ENCODE measurements around the gene EIF6. TPM values are rescaled to one million over a fixed set of nuclear protein-coding genes. Genes with fewer than 3 reads are reported as not detected.
A peak's percentile ranks its signal among the peaks of the same experiment; 100 is the strongest.

EIF6 gene
- total RNA-seq, 1 experiment from 2014 or later = 255 TPM

- TF ChIP-seq CTCF (conservative IDR thresholded peaks at IDR 0.05) = no peak
- no peak for TF ChIP-seq EZH2 (IDR thresholded peaks at IDR 0.05; ENCODE audit: low read depth)
- H3K36me3 ChIP-seq (ENCODE audit: low read depth) = no peaks in the 10 kb centered on the region
- H3K4me1 ChIP-seq (replicated peaks; ENCODE audit: insufficient read depth) = peaks cover 36% of the 10 kb centered on the region
- H3K79me2 ChIP-seq (ENCODE audit: low read depth) = no peaks in the 10 kb centered on the region
- BruUV-seq (replicated peaks) = no TSS peak
- H3K27ac ChIP-seq = peak overlapping the region; percentile 58
- ChIA-PET POLR2A (ENCODE audit: unreplicated experiment) (interaction anchor here (0.6 to 0.7 kb wide), 2 partner anchors 123 to 547 kb away, joined by 3 to 7 read pairs; no protein-coding TSS in a partner anchor), CTCF (interaction anchor here (0.6 to 1.2 kb wide), 4 partner anchors 10 to 120 kb away, joined by 3 to 6 read pairs (median 4); no protein-coding TSS in a partner anchor)
- H3K9me3 ChIP-seq (ENCODE audit: insufficient read depth, low read depth) = no peaks in the 10 kb centered on the region
- intact Hi-C loops (cut with micrococcal nuclease; ENCODE audit: unreplicated experiment) = loop anchor here (2.0 kb wide), 1 partner anchor 23 kb away; no protein-coding TSS in a partner anchor
- DNase-seq = peak in 1 of 2 experiments; percentile 98
- peak overlapping the region; percentile 16 for H3K4me2 ChIP-seq
- H3K27me3 ChIP-seq (ENCODE audit: insufficient read depth, low read depth) = no peaks in the 10 kb centered on the region
- no peak overlapping the region for H3K4me3 ChIP-seq
- no peaks in the 10 kb centered on the region for H4K20me1 ChIP-seq (ENCODE audit: insufficient read depth)
- H2AFZ ChIP-seq = no peak overlapping the region
- H3F3A ChIP-seq (ENCODE audit: insufficient read depth, low read depth) = peaks cover 32% of the 10 kb centered on the region
- H3K9me2 ChIP-seq (ENCODE audit: insufficient read depth) = no peaks in the 10 kb centered on the region
These were observed 42.8 kb upstream of the EIF6 start for GRCh38 chr20:35327074-35327976.

- Histone ChIP-seq H3K9me3 (ENCODE audit: insufficient read depth, low read depth) (no peaks in the 10 kb centered on the region), H3K9me2 (ENCODE audit: insufficient read depth) (no peaks in the 10 kb centered on the region), H3F3A (ENCODE audit: insufficient read depth, low read depth) (peaks cover 32% of the 10 kb centered on the region), H3K27ac (peak overlapping the region; percentile 58), H3K4me2 (peak overlapping the region; percentile 16), H3K27me3 (ENCODE audit: insufficient read depth, low read depth) (no peaks in the 10 kb centered on the region), H3K36me3 (ENCODE audit: low read depth) (no peaks in the 10 kb centered on the region), H4K20me1 (ENCODE audit: insufficient read depth) (no peaks in the 10 kb centered on the region), H2AFZ (no peak overlapping the region), H3K4me1 (replicated peaks; ENCODE audit: insufficient read depth) (peaks cover 37% of the 10 kb centered on the region), H3K4me3 (no peak overlapping the region), H3K79me2 (ENCODE audit: low read depth) (no peaks in the 10 kb centered on the region)
- intact Hi-C loops (cut with micrococcal nuclease; ENCODE audit: unreplicated experiment) = loop anchor here (2.0 kb wide), 1 partner anchor 22 kb away; no protein-coding TSS in a partner anchor
- no peak for DNase-seq
- CTCF ChIA-PET = interaction anchor here (0.8 to 1.1 kb wide), 2 partner anchors 10 to 20 kb away, joined by 4 to 5 read pairs; no protein-coding TSS in a partner anchor
- TF ChIP-seq CTCF (conservative IDR thresholded peaks at IDR 0.05) = no peak
- POLR2A ChIA-PET (ENCODE audit: unreplicated experiment) = no interaction called here
- no TSS peak for BruUV-seq (replicated peaks)
These were observed 42.1 kb upstream of the EIF6 start for GRCh38 chr20:35326740-35327073.

GRCh38 chr20:35326021-35326739 lies 41.6 kb upstream of the EIF6 start:
- peaks cover 43% of the 10 kb centered on the region for H3K4me1 ChIP-seq (replicated peaks; ENCODE audit: insufficient read depth)
- BruUV-seq (replicated peaks) = no TSS peak
- H3K4me2 ChIP-seq = peak overlapping the region; percentile 16; the same call in 1 of the 2 replicates
- DNase-seq = no peak
- H4K20me1 ChIP-seq (ENCODE audit: insufficient read depth) = no peaks in the 10 kb centered on the region
- CTCF ChIA-PET = interaction anchor here (0.7 to 1.0 kb wide), 2 partner anchors 22 to 119 kb away, joined by 3 to 8 read pairs; no protein-coding TSS in a partner anchor
- peaks cover 33% of the 10 kb centered on the region for H3F3A ChIP-seq (ENCODE audit: insufficient read depth, low read depth)
- intact Hi-C loops (cut with micrococcal nuclease; ENCODE audit: unreplicated experiment) = loop anchor here (2.0 kb wide), 1 partner anchor 21 kb away; no protein-coding TSS in a partner anchor
- H3K9me2 ChIP-seq (ENCODE audit: insufficient read depth) = no peaks in the 10 kb centered on the region
- H3K36me3 ChIP-seq (ENCODE audit: low read depth) = no peaks in the 10 kb centered on the region
- H3K9me3 ChIP-seq (ENCODE audit: insufficient read depth, low read depth) = no peaks in the 10 kb centered on the region
- no peaks in the 10 kb centered on the region for H3K27me3 ChIP-seq (ENCODE audit: insufficient read depth, low read depth)
- no peak overlapping the region for H3K4me3 ChIP-seq
- no peaks in the 10 kb centered on the region for H3K79me2 ChIP-seq (ENCODE audit: low read depth)
- POLR2A ChIA-PET (ENCODE audit: unreplicated experiment) = no interaction called here
- H3K27ac ChIP-seq = peak overlapping the region; percentile 58
- H2AFZ ChIP-seq = no peak overlapping the region
- TF ChIP-seq EZH2 (IDR thresholded peaks at IDR 0.05; ENCODE audit: low read depth) = no peak
- no peak for TF ChIP-seq CTCF (conservative IDR thresholded peaks at IDR 0.05)

All from PC-9 (cell line).